A549 (cell line): Measurements from ENCODE around the gene CASTOR1. TPM values are rescaled to one million over a fixed set of nuclear protein-coding genes. Genes with fewer than 3 reads are reported as not detected.
A peak's percentile ranks its signal among the peaks of the same experiment; 100 is the strongest.

Source experiments
- ATAC-seq, 2 experiments: fragments of 200-7000 bp in 1 of 2; fragments of >200 bp in 1 of 2; cut with Nextera tagmentation in 1 of 2; cut with Tn5 transposase in 1 of 2; 3 replicates each; pipeline versions ENCODE4 v1.8.0 to v1.9.1; 2018 to 2020; ENCODE audit warnings: mild to moderate bottlenecking in 1 of 2, moderate library complexity in 1 of 2
- CTCF ChIA-PET: fragments of 300-600 bp; sonication (Branson Sonifier 250); formaldehyde crosslinking; extraction: SDS; loops from one replicate; lab custom pipeline; 2021; ENCODE audit warnings: antibody characterized with exemption, inconsistent platforms; lab: Yijun Ruan, JAX
- POLR2A ChIA-PET: fragments of 350-600 bp; formaldehyde crosslinking; extraction: SDS; loops from one replicate; lab custom pipeline; 2021; ENCODE audit warnings: antibody characterized with exemption, inconsistent platforms; lab: Yijun Ruan, JAX
- DNase-seq, 2 experiments: peaks; one replicate each; pipeline versions ENCODE4 v3.0.0 to v3.0.0-alpha.2; 2011 to 2016; ENCODE audit warnings: low read depth in 1 of 2, low spot score in 1 of 2
- FAIRE-seq: peaks from 2 replicates; lab custom pipeline; 2011; peaks lifted over from hg19 to GRCh38; lab: Jason Lieb, UNC
- H3K27ac ChIP-seq, 2 experiments: fragments of >200 bp; sonication (Bioruptor Twin); formaldehyde crosslinking; 3 replicates each; pipeline ENCODE4 v1.5.1; 2016 to 2017
- H3K4me1 ChIP-seq: fragments of >200 bp; sonication (Bioruptor Twin); formaldehyde crosslinking; 3 replicates; pipeline ENCODE4 v1.6.1; 2016
- H3K4me2 ChIP-seq: fragments of >200 bp; sonication (Bioruptor Twin); formaldehyde crosslinking; 3 replicates; pipeline ENCODE4 v1.6.1; 2016
- H3K4me3 ChIP-seq: fragments of >200 bp; sonication (Bioruptor Twin); formaldehyde crosslinking; 3 replicates; pipeline ENCODE4 v1.5.1; 2016
- H3K9me3 ChIP-seq: fragments of >200 bp; sonication (Bioruptor Twin); formaldehyde crosslinking; 3 replicates; pipeline ENCODE4 v1.6.1; 2016
- ATOH8 ChIP-seq: fragments of 250-450 bp; sonication (Bioruptor Pico); IDR thresholded peaks from 2 replicates; pipeline ENCODE4 v1.5.0; 2020; ENCODE audit warnings: low read depth, mild to moderate bottlenecking, moderate library complexity
- CBX2 ChIP-seq: fragments of 200-600 bp; sonication (generic); IDR thresholded peaks from 2 replicates; pipeline ENCODE4 v1.6.1; 2016; ENCODE audit warnings: low read depth, mild to moderate bottlenecking, borderline replicate concordance
- CBX8 ChIP-seq: fragments of 200-600 bp; sonication (generic); IDR thresholded peaks from 2 replicates; pipeline ENCODE4 v1.6.1; 2016
- CEBPB ChIP-seq, 2 experiments: fragments of >200 bp in 1 of 2; sonication (Bioruptor Twin) in 1 of 2; formaldehyde crosslinking in 1 of 2; IDR thresholded peaks; 2 replicates each; pipeline ENCODE4 v1.6.1; 2012 to 2016
- ESRRA ChIP-seq: fragments of 150-350 bp; IDR thresholded peaks from 2 replicates; pipeline ENCODE4 v1.6.1; 2014; ENCODE audit warnings: mild to moderate bottlenecking, low read length, borderline replicate concordance
- FOXS1 ChIP-seq: fragments of 250-450 bp; sonication (Bioruptor Pico); IDR thresholded peaks from 2 replicates; pipeline ENCODE4 v1.5.0; 2020; ENCODE audit warnings: mild to moderate bottlenecking, moderate library complexity
- HEYL ChIP-seq: fragments of 250-450 bp; sonication (Bioruptor Pico); IDR thresholded peaks from 2 replicates; pipeline ENCODE4 v1.8.0; 2021; ENCODE audit warnings: mild to moderate bottlenecking, moderate library complexity
- HOXB13 ChIP-seq: fragments of 250-450 bp; sonication (Bioruptor Pico); IDR thresholded peaks from 2 replicates; pipeline ENCODE4 v1.5.0; 2020; ENCODE audit warnings: low read depth, mild to moderate bottlenecking, moderate library complexity
- JUNB ChIP-seq: fragments of >200 bp; sonication (Bioruptor Twin); formaldehyde crosslinking; IDR thresholded peaks from 2 replicates; pipeline ENCODE4 v1.6.1; 2016
- KDM1A ChIP-seq: fragments of 200-600 bp; sonication (generic); IDR thresholded peaks from 2 replicates; pipeline ENCODE4 v1.6.1; 2016; ENCODE audit warnings: low read depth, mild to moderate bottlenecking
- KDM5A ChIP-seq: fragments of 200-600 bp; sonication (generic); IDR thresholded peaks from 2 replicates; pipeline ENCODE4 v1.6.1; 2016; ENCODE audit warnings: antibody characterized with exemption, mild to moderate bottlenecking
- MAFK ChIP-seq: fragments of 450-650 bp; IDR thresholded peaks from 2 replicates; pipeline ENCODE4 v1.6.1; 2014; ENCODE audit not compliant: partially characterized antibody
- MAZ ChIP-seq: fragments of 150-350 bp; IDR thresholded peaks from 2 replicates; pipeline ENCODE4 v1.6.1; 2014; ENCODE audit warnings: antibody characterized with exemption, low read depth, low read length, borderline replicate concordance
- MYC ChIP-seq: IDR thresholded peaks from 2 replicates; pipeline ENCODE4 v1.6.1; 2012; ENCODE audit warnings: mild to moderate bottlenecking, inconsistent platforms, low read length, improper control_type of control experiment, borderline replicate concordance
- NPAS2 ChIP-seq: fragments of 250-450 bp; sonication (Bioruptor Pico); IDR thresholded peaks from 2 replicates; pipeline ENCODE4 v1.8.0; 2022; ENCODE audit warnings: mild to moderate bottlenecking, moderate library complexity, borderline replicate concordance
- PHF8 ChIP-seq: fragments of 200-600 bp; sonication (generic); IDR thresholded peaks from 2 replicates; pipeline ENCODE4 v1.6.1; 2016; ENCODE audit warnings: low read depth, mild to moderate bottlenecking, antibody characterized with exemption, moderate library complexity, borderline replicate concordance
- RCOR1 ChIP-seq: fragments of 150-350 bp; IDR thresholded peaks from 2 replicates; pipeline ENCODE4 v1.6.1; 2014; ENCODE audit warnings: antibody characterized with exemption, low read length, low read depth
- REST ChIP-seq: fragments of 200-600 bp; sonication (generic); IDR thresholded peaks from 2 replicates; pipeline ENCODE4 v1.6.1; 2016; ENCODE audit warnings: antibody characterized with exemption, mild to moderate bottlenecking, moderate library complexity
- RFX5 ChIP-seq: fragments of 450-650 bp; IDR thresholded peaks from 2 replicates; pipeline ENCODE4 v1.7.1; 2014; ENCODE audit warnings: antibody characterized with exemption, mild to moderate bottlenecking, moderate library complexity
- RNF2 ChIP-seq: fragments of 200-600 bp; sonication (generic); IDR thresholded peaks from 2 replicates; pipeline ENCODE4 v1.6.1; 2016; ENCODE audit warnings: low read depth, mild to moderate bottlenecking, antibody characterized with exemption, moderate library complexity, borderline replicate concordance
- ZC3H11A ChIP-seq: fragments of 450-650 bp; IDR thresholded peaks from 2 replicates; pipeline ENCODE4 v1.6.1; 2014; ENCODE audit warnings: antibody characterized with exemption, mild to moderate bottlenecking
- ZSCAN20 ChIP-seq: fragments of 250-450 bp; sonication (Bioruptor Pico); IDR thresholded peaks from 2 replicates; pipeline ENCODE4 v1.8.0; 2022; ENCODE audit warnings: mild to moderate bottlenecking, moderate library complexity
- WGBS: methylation state at CpG from one replicate; pipeline ENCODE4 v1.1.6; 2017; ENCODE audit errors: missing lambda C conversion rate; 5-methylcytosine and 5-hydroxymethylcytosine counted together
- polyA plus RNA-seq, 4 experiments: library from polyadenylated mRNA; depleted of rRNA in 3 of 4; stranded (reverse); fragments of >200 nt; fragmentation: RNase III in 1 of 4; extraction: RNeasy Plus Mini Kit Qiagen cat#74134 plus additional on column Dnase treatment in 1 of 4; gene quantifications; 2 replicates in 3 of 4; 3 replicates in 1 of 4; pipeline ENCODE4 v1.2.3, GENCODE V29; 2011 to 2017
- TF ChIP-seq, protein P1 (sequence below): IDR thresholded peaks from 2 replicates; pipeline ENCODE4 v1.6.1; 2012
- TF ChIP-seq, protein P2 (sequence below): fragments of 150-350 bp; IDR thresholded peaks from 2 replicates; pipeline ENCODE4 v1.6.1; 2014; ENCODE audit warnings: low read depth, mild to moderate bottlenecking, low read length
- TF ChIP-seq, protein P3 (sequence below): fragments of >200 bp; sonication (Bioruptor Twin); formaldehyde crosslinking; IDR thresholded peaks from 2 replicates; pipeline ENCODE4 v1.6.1; 2016

CASTOR1 gene
- polyA plus RNA-seq, 2 of the 4 experiments (the other 2 are of a cell fraction): 4.7 to 12.2 TPM

DNA sequence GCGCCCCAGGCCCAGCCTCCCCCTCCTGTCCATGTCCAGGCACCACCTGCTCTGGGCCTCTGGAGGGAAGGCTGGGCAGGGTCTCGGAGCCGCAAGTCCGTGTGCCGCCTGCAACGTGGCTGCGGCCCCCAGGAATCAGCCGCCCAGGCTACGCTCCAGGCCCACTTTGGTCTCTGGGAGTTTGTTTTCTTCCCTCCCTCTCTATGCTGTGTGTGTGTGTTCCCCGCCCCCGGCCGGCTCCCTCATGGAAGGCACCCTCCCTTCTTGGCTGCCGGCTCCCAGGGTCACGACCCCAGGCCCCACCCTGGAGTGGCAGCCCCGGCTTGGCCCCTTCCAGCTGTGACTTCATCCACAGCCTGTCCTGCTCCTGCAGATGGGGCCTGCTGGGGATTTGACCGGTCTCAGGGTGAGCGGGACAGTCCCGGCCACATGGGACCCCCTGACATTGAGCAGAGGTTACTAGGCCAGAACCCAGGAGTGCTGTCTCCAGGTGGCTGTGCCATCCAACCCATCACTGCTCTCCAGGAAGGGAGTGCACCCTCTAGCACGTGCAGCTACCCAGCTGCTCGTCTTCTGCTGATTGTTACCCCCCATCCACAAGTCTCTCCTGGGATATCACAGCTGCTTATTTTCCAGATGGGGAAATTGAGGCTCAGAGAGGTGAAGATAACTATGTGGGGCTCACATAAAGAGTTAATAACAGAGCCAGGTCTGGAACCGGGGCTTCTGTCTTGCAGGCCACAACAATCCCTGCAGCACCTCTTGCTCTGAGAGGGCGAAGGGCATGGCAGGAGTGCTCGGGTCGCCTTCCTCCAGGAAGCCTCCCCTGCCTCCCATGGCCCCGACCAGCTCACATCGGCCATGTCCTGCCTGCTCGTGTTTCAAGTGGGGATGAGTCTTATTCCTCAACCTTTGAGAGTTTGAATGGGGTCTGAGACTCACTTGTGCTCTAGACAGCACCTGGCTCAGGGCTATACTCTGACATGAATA, 40.0 kb downstream of the CASTOR1 start (continued):
- TF ChIP-seq ATOH8 (CRISPR knock-in tag) (peak; percentile 50; the same call in 1 of the 2 replicates), RFX5 (no peak)
- TF ChIP-seq, protein P1, sequence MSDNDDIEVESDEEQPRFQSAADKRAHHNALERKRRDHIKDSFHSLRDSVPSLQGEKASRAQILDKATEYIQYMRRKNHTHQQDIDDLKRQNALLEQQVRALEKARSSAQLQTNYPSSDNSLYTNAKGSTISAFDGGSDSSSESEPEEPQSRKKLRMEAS: peak; percentile 46; the same call in 1 of the 2 replicates

DNA sequence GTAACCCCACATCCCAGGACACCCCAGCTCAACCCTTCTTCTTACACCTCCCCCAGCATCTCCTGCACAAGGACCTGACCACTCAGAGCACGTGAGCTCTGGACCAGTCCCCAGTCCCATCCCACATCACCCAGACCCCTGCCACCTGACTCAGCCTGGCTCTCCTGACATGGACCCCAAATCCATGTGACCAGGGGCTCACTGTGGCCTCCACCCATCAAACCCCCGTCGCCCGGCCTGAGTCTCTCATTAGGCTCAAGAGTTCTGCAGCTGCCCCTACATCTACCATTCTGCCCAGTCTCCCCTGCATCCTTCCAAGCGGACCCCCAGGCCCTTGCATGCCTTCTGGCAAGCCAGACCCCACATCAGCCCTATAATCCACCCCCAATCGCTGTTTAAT, 40.8 kb downstream of the CASTOR1 start:
- Histone ChIP-seq H3K4me3 (0 out of 3 replicates have a peak overlapping the region, but pooled peaks have one; percentile 6), H3K27ac (peak overlapping the region; percentile 99 to 100), H3K4me2 (peak overlapping the region; percentile 99), H3K4me1 (peaks cover 100% of the 10 kb centered on the region), H3K9me3 (no peaks in the 10 kb centered on the region)
- TF ChIP-seq ZC3H11A (no peak), MAZ (no peak), REST (no peak), ZSCAN20 (CRISPR knock-in tag) (no peak), CBX2 (no peak), FOXS1 (no peak), KDM5A (no peak), JUNB (no peak), CBX8 (no peak), RCOR1 (no peak), NPAS2 (CRISPR knock-in tag) (no peak), KDM1A (no peak), RFX5 (no peak)
- TF ChIP-seq, protein P1: no peak
- FAIRE-seq: no peak
- ATAC-seq: no peak
- no peak for DNase-seq
- CTCF ChIA-PET: interaction anchor here (1.5 kb wide), 1 partner anchor 140 kb away, joined by 8 read pairs; no protein-coding TSS in a partner anchor
- WGBS: 62% methylated on average over 6 of the region's 6 CpGs
- POLR2A ChIA-PET: interaction anchor here (1.3 kb wide), 1 partner anchor 10 kb away, joined by 4 read pairs; no protein-coding TSS in a partner anchor

- 0 out of 6 replicates have a peak, but pooled peaks of 1 of the 2 experiments have one; percentile 1 for ATAC-seq
- ChIA-PET CTCF (interaction anchor here (1.5 kb wide), 1 partner anchor 140 kb away, joined by 8 read pairs; no protein-coding TSS in a partner anchor), POLR2A (interaction anchor here (1.3 kb wide), 1 partner anchor 9 kb away, joined by 4 read pairs; no protein-coding TSS in a partner anchor)
- Histone ChIP-seq H3K4me3 (no peak overlapping the region), H3K4me2 (peak overlapping the region; percentile 99), H3K4me1 (peaks cover 100% of the 10 kb centered on the region), H3K27ac (peak overlapping the region; percentile 99 to 100), H3K9me3 (no peaks in the 10 kb centered on the region)
- no peak for FAIRE-seq
- WGBS: 32% methylated on average over 10 of the region's 12 CpGs
- no peak for DNase-seq
- TF ChIP-seq ESRRA: no peak
- no peak for TF ChIP-seq PHF8
- no peak for TF ChIP-seq RFX5
- TF ChIP-seq, protein P2, sequence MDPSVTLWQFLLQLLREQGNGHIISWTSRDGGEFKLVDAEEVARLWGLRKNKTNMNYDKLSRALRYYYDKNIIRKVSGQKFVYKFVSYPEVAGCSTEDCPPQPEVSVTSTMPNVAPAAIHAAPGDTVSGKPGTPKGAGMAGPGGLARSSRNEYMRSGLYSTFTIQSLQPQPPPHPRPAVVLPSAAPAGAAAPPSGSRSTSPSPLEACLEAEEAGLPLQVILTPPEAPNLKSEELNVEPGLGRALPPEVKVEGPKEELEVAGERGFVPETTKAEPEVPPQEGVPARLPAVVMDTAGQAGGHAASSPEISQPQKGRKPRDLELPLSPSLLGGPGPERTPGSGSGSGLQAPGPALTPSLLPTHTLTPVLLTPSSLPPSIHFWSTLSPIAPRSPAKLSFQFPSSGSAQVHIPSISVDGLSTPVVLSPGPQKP: no peak
- TF ChIP-seq MAFK: no peak
- no peak for TF ChIP-seq RNF2
- TF ChIP-seq CEBPB (IDR thresholded peaks at IDR 0.05): no peak
- no peak for TF ChIP-seq MYC
- TF ChIP-seq HEYL (CRISPR knock-in tag): no peak
- TF ChIP-seq, protein P3, sequence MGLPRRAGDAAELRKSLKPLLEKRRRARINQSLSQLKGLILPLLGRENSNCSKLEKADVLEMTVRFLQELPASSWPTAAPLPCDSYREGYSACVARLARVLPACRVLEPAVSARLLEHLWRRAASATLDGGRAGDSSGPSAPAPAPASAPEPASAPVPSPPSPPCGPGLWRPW: no peak
- TF ChIP-seq HOXB13 (CRISPR knock-in tag): no peak; the same call in 1 of the 2 replicates
- TF ChIP-seq CBX2: no peak
These were observed 41.3 kb downstream of the CASTOR1 start for GRCh38 chr22:30247974-30248373.
